Keratinocyte (primary cell): ENCODE data around the gene SCAMP2.
"Not testable (repeated sequence)": the region's sequence is repeated elsewhere in the genome, so short reads cannot be mapped to it uniquely, and the experiment has no call there.

Source experiments
- EZH2 ChIP-seq: IDR thresholded peaks from one replicate; pipeline ENCODE4 v1.6.1; 2012; ENCODE audit warnings: inconsistent platforms, mild to moderate bottlenecking, low read length, moderate library complexity
- TF ChIP-seq, protein P1 (sequence below), 3 experiments: IDR thresholded peaks in 1 of 3; conservative IDR thresholded peaks in 1 of 3; optimal IDR thresholded peaks in 1 of 3; 2 replicates in 2 of 3; 3 replicates in 1 of 3; pipeline versions ENCODE3 to v1.5.1; 2011; ENCODE audit warnings: low read length in 3 of 3, mild to moderate bottlenecking in 3 of 3, moderate library complexity in 2 of 3, control low read depth in 1 of 3, inconsistent platforms in 1 of 3; ENCODE audit not compliant: insufficient read depth in 2 of 3; ENCODE audit errors: extremely low read depth in 1 of 3

DNA sequence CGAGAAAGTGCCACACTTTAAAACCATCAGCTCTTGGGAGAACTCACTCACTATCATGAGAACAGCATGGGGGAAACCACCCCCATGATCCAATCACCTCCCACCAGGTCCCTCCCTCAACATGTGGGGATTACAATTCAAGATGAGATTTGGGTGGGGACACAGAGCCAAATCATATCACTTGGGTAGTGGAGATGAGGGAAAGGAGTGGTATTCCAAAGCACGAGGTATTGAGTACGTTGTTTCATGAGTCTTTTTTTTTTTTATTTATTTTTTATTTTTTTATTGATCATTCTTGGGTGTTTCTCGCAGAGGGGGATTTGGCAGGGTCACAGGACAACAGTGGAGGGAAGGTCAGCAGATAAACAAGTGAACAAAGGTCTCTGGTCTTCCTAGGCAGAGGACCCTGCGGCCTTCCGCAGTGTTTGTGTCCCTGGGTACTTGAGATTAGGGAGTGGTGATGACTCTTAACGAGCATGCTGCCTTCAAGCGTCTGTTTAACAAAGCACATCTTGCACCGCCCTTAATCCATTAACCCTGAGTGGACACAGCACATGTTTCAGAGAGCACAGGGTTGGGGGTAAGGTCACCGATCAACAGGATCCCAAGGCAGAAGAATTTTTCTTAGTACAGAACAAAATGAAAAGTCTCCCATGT lies 14.5 kb upstream of the SCAMP2 start:
- TF ChIP-seq, protein P1, sequence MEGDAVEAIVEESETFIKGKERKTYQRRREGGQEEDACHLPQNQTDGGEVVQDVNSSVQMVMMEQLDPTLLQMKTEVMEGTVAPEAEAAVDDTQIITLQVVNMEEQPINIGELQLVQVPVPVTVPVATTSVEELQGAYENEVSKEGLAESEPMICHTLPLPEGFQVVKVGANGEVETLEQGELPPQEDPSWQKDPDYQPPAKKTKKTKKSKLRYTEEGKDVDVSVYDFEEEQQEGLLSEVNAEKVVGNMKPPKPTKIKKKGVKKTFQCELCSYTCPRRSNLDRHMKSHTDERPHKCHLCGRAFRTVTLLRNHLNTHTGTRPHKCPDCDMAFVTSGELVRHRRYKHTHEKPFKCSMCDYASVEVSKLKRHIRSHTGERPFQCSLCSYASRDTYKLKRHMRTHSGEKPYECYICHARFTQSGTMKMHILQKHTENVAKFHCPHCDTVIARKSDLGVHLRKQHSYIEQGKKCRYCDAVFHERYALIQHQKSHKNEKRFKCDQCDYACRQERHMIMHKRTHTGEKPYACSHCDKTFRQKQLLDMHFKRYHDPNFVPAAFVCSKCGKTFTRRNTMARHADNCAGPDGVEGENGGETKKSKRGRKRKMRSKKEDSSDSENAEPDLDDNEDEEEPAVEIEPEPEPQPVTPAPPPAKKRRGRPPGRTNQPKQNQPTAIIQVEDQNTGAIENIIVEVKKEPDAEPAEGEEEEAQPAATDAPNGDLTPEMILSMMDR (optimal IDR thresholded peaks at IDR 0.05 in 1 of 3, IDR thresholded peaks at IDR 0.05 in 1 of 3, conservative IDR thresholded peaks at IDR 0.05 in 1 of 3; ENCODE audit: extremely low read depth in 1 of 3, insufficient read depth in 2 of 3, low read length in 3 of 3): not testable (repeated sequence)
- not testable (repeated sequence) for TF ChIP-seq EZH2
